GM12878 (cell line): Measurements from ENCODE around the gene THEM4. TPM values are rescaled to one million over a fixed set of nuclear protein-coding genes. Genes with fewer than 3 reads are reported as not detected.

Source experiments
- ATAC-seq: fragments of 200-7000 bp; cut with Tn5 transposase; 3 replicates; pipeline ENCODE4 v1.9.1; 2020; ENCODE audit warnings: mild to moderate bottlenecking, moderate library complexity
- BruUV-seq: library from RNA; stranded (reverse); fragments of 400-500 nt; replicated peaks from 2 replicates; lab custom pipeline; 2021; lab: Mats Ljungman, UMichigan
- CTCF ChIA-PET: fragments of 300-600 bp; sonication (Branson Sonifier 250); formaldehyde crosslinking; extraction: SDS; loops from one replicate; lab custom pipeline; 2021; ENCODE audit warnings: inconsistent platforms; lab: Yijun Ruan, JAX
- POLR2A ChIA-PET: fragments of 350-600 bp; formaldehyde crosslinking; extraction: SDS; loops from one replicate; lab custom pipeline; 2021; ENCODE audit warnings: inconsistent platforms; lab: Charles Lee
- RAD21 ChIA-PET: fragments of 300-600 bp; sonication (Branson Sonifier 250); formaldehyde crosslinking; loops from one replicate; lab custom pipeline; 2023; ENCODE audit warnings: antibody characterized with exemption; ENCODE audit not compliant: unreplicated experiment; lab: Charles Lee
- SMC1A ChIA-PET: fragments of 300-600 bp; sonication (Branson Sonifier 250); formaldehyde crosslinking; loops from one replicate; lab custom pipeline; 2023; ENCODE audit not compliant: unreplicated experiment, uncharacterized antibody; lab: Charles Lee
- DNase-seq: peaks from one replicate; pipeline ENCODE4 v3.0.0-alpha.2; 2011; ENCODE audit warnings: low read depth, low spot score
- FAIRE-seq: peaks from 3 replicates; lab custom pipeline; 2011; peaks lifted over from hg19 to GRCh38; lab: Jason Lieb, UNC
- H2AFZ ChIP-seq: 2 replicates; pipeline ENCODE4 v1.6.0; 2011; ENCODE audit warnings: low read depth, low read length, control low read depth; ENCODE audit not compliant: control insufficient read depth
- H3K27ac ChIP-seq: 2 replicates; pipeline ENCODE4 v1.5.1; 2011; ENCODE audit warnings: control low read depth; ENCODE audit not compliant: control insufficient read depth, insufficient read depth
- H3K27me3 ChIP-seq, 2 experiments: replicated peaks in 1 of 2; 2 replicates each; pipeline versions ENCODE4 v1.6.0 to v1.6.1; 2011; ENCODE audit warnings: low read length in 1 of 2; ENCODE audit not compliant: control insufficient read depth in 2 of 2, insufficient read depth in 2 of 2
- H3K36me3 ChIP-seq, 2 experiments: 2 replicates each; pipeline ENCODE4 v1.5.1; 2011; ENCODE audit warnings: low read length in 1 of 2; ENCODE audit not compliant: control insufficient read depth in 2 of 2, insufficient read depth in 2 of 2
- H3K4me1 ChIP-seq: 2 replicates; pipeline ENCODE4 v1.6.1; 2011; ENCODE audit warnings: mild to moderate bottlenecking, low read length, moderate library complexity, mixed read lengths; ENCODE audit not compliant: control insufficient read depth, insufficient read depth
- H3K4me2 ChIP-seq: 2 replicates; pipeline ENCODE4 v1.6.0; 2011; ENCODE audit warnings: control low read depth; ENCODE audit not compliant: control insufficient read depth, insufficient read depth
- H3K4me3 ChIP-seq: fragments of 200-600 bp; sonication (generic); 2 replicates; pipeline ENCODE4 v1.5.1; 2016
- H3K79me2 ChIP-seq: 2 replicates; pipeline ENCODE4 v1.6.0; 2011; ENCODE audit warnings: low read length; ENCODE audit not compliant: control insufficient read depth, insufficient read depth
- H3K9ac ChIP-seq: 2 replicates; pipeline ENCODE4 v1.8.0; 2011; ENCODE audit warnings: low read length, control low read depth, mixed read lengths; ENCODE audit not compliant: control insufficient read depth, insufficient read depth
- H3K9me3 ChIP-seq: replicated peaks from 3 replicates; pipeline ENCODE4 v1.5.1; 2011; ENCODE audit warnings: mild to moderate bottlenecking, low read length; ENCODE audit not compliant: control insufficient read depth, insufficient read depth
- H4K20me1 ChIP-seq: 2 replicates; pipeline ENCODE4 v1.6.0; 2011; ENCODE audit not compliant: control insufficient read depth, insufficient read depth
- CHD1 ChIP-seq: IDR thresholded peaks from 2 replicates; pipeline ENCODE4 v1.6.1; 2012; ENCODE audit warnings: low read depth, low read length, improper control_type of control experiment
- CREM ChIP-seq: IDR thresholded peaks from 2 replicates; pipeline ENCODE4 v1.6.1; 2014; ENCODE audit warnings: antibody characterized with exemption, low read depth
- CUX1 ChIP-seq: IDR thresholded peaks from 2 replicates; pipeline ENCODE4 v1.6.1; 2012; ENCODE audit warnings: improper control_type of control experiment, low read depth, low read length; ENCODE audit not compliant: insufficient replicate concordance
- GABPA ChIP-seq: IDR thresholded peaks from 2 replicates; pipeline ENCODE4 v1.6.1; 2014; ENCODE audit warnings: antibody characterized with exemption, low read depth, mild to moderate bottlenecking, inconsistent platforms
- KLF5 ChIP-seq: fragments of 450-650 bp; IDR thresholded peaks from 2 replicates; pipeline ENCODE4 v1.6.1; 2014; ENCODE audit warnings: mild to moderate bottlenecking; ENCODE audit not compliant: partially characterized antibody
- MTA2 ChIP-seq: fragments of 450-650 bp; IDR thresholded peaks from 2 replicates; pipeline ENCODE4 v1.6.1; 2016; ENCODE audit warnings: low read depth, mild to moderate bottlenecking, moderate library complexity
- RFX5 ChIP-seq: IDR thresholded peaks from 2 replicates; pipeline ENCODE4 v1.6.1; 2011; ENCODE audit warnings: low read depth, low read length, improper control_type of control experiment
- RUNX3 ChIP-seq: IDR thresholded peaks from 2 replicates; pipeline ENCODE4 v1.6.1; 2012; ENCODE audit warnings: low read length, inconsistent platforms
- ZBTB11 ChIP-seq: fragments of 450-650 bp; formaldehyde crosslinking; IDR thresholded peaks from 2 replicates; pipeline ENCODE4 v1.5.0; 2022; ENCODE audit warnings: mild to moderate bottlenecking, missing genetic modification characterization
- ZNF207 ChIP-seq: fragments of 450-650 bp; IDR thresholded peaks from 2 replicates; pipeline ENCODE4 v1.6.1; 2014; ENCODE audit warnings: antibody characterized with exemption, mild to moderate bottlenecking, borderline replicate concordance
- ZNF687 ChIP-seq: fragments of 450-650 bp; IDR thresholded peaks from 2 replicates; pipeline ENCODE4 v1.6.1; 2017; ENCODE audit warnings: mild to moderate bottlenecking, moderate library complexity
- WGBS: methylation state at CpG from one replicate; pipeline ENCODE4 v1.1.6; 2016; ENCODE audit warnings: low lambda C conversion rate; ENCODE audit not compliant: insufficient replicate concordance, insufficient coverage; ENCODE audit errors: missing lambda C conversion rate; 5-methylcytosine and 5-hydroxymethylcytosine counted together
- in situ Hi-C: fragments of 300-500 bp; cut with MboI; formaldehyde crosslinking; loops from 9 replicates; pipeline ENCODE4 v1.14.3; 2018; ENCODE audit warnings: mixed read lengths
- intact Hi-C: fragments of 100-400 bp; cut with micrococcal nuclease; formaldehyde crosslinking; loops from one replicate; pipeline ENCODE4 v1.14.2; 2022; ENCODE audit not compliant: unreplicated experiment
- polyA plus RNA-seq, 11 experiments: library from polyadenylated mRNA; depleted of rRNA in 4 of 11; unstranded in 6 of 11; stranded (reverse) in 5 of 11; fragments of >200 nt; fragmentation: Nextera tagmentation in 4 of 11; fragmentation: Illumina TruSeq in 1 of 11; extraction: Ambion mirVana in 4 of 11; extraction: Trizol in 1 of 11; gene quantifications; 1 replicate in 1 of 11; 2 replicates in 10 of 11; pipeline versions ENCODE4 v1.2.1 to v1.2.3, GENCODE V29; 2011 to 2016; ENCODE audit warnings: inconsistent platforms in 2 of 11, missing spikeins in 2 of 11, low read depth in 1 of 11
- total RNA-seq, 4 experiments: library from RNA; depleted of rRNA in 3 of 4; stranded (reverse); fragments of >200 nt in 3 of 4; fragmentation: Illumina TruSeq in 1 of 4; extraction: Trizol in 1 of 4; gene quantifications; 2 replicates each; pipeline versions ENCODE4 v1.2.1 to v1.2.3, GENCODE V29; 2013 to 2021

Gene THEM4
- total and polyA plus RNA-seq, 10 of the 15 experiments (the other 5 are each of a cell fraction or from before 2014, with no cell fraction given), result 3.4 to 30.8 (median 17.9) TPM

- no peak overlapping the region for H3K9ac ChIP-seq
- TF ChIP-seq CREM, result no peak
- no peak for TF ChIP-seq CUX1
- no peak for TF ChIP-seq ZNF687
- no peak for TF ChIP-seq GABPA
- no peak for TF ChIP-seq RFX5
- TF ChIP-seq KLF5, result no peak
- TF ChIP-seq ZBTB11 (CRISPR knock-in tag), result no peak
- TF ChIP-seq MTA2, result no peak
- no peak for TF ChIP-seq CHD1
- TF ChIP-seq ZNF207, result no peak
- no peak for TF ChIP-seq RUNX3
Measured at GRCh38 chr1:151837197-151837596, 72.1 kb downstream of the THEM4 start.

More at GRCh38 chr1:151837197-151837596, 72.1 kb downstream of the THEM4 start:
- CTCF ChIA-PET, result interaction anchor here (0.6 to 2.8 kb wide), 24 partner anchors 8 to 790 kb away, joined by 3 to 20 read pairs (median 3); partner anchors contain the start of genes C1orf56, MRPL9, RIIAD1 and TDRKH
- Histone ChIP-seq H3K79me2 (no peaks in the 10 kb centered on the region), H3K4me1 (peaks cover 10% of the 10 kb centered on the region; the same call in 1 of the 2 replicates), H3K27ac (no peak overlapping the region), H2AFZ (no peak overlapping the region), H3K4me3 (no peak overlapping the region), H3K36me3 (no peaks in the 10 kb centered on the region), H3K4me2 (no peak overlapping the region), H4K20me1 (peaks cover 5% of the 10 kb centered on the region; the same call in 1 of the 2 replicates), H3K27me3 (peaks cover 0 to 8% of the 10 kb centered on the region in 2 experiments), H3K9me3 (no peaks in the 10 kb centered on the region)
- RAD21 ChIA-PET, result interaction anchor here (0.6 to 1.4 kb wide), 13 partner anchors 9 to 585 kb away, joined by 3 to 10 read pairs (median 4); partner anchors contain the start of gene MRPL9
- no TSS peak for BruUV-seq
- in situ Hi-C loops (loop anchor here (5.0 to 10.0 kb wide), 3 partner anchors 245 to 542 kb away; no protein-coding TSS in a partner anchor), intact Hi-C loops (loop anchor here (2.0 to 10.0 kb wide), 3 partner anchors 122 to 302 kb away; partner anchors contain the start of gene CELF3)
- POLR2A ChIA-PET, result interaction anchor here (0.5 to 1.4 kb wide), 4 partner anchors 22 to 1547 kb away, joined by 3 to 6 read pairs (median 4); no protein-coding TSS in a partner anchor
- no peak for DNase-seq
- FAIRE-seq, result no peak
- ATAC-seq, result no peak
- 67% methylated on average over 3 of the region's 3 CpGs for WGBS
- SMC1A ChIA-PET, result interaction anchor here (0.5 to 3.8 kb wide), 20 partner anchors 8 to 536 kb away, joined by 3 to 16 read pairs (median 3); partner anchors contain the start of gene MRPL9
